Measurements from ENCODE around the gene UBA6.
"Not testable (repeated sequence)": the region's sequence is repeated elsewhere in the genome, so short reads cannot be mapped to it uniquely, and the experiment has no call there.

UBA6 gene

DNA sequence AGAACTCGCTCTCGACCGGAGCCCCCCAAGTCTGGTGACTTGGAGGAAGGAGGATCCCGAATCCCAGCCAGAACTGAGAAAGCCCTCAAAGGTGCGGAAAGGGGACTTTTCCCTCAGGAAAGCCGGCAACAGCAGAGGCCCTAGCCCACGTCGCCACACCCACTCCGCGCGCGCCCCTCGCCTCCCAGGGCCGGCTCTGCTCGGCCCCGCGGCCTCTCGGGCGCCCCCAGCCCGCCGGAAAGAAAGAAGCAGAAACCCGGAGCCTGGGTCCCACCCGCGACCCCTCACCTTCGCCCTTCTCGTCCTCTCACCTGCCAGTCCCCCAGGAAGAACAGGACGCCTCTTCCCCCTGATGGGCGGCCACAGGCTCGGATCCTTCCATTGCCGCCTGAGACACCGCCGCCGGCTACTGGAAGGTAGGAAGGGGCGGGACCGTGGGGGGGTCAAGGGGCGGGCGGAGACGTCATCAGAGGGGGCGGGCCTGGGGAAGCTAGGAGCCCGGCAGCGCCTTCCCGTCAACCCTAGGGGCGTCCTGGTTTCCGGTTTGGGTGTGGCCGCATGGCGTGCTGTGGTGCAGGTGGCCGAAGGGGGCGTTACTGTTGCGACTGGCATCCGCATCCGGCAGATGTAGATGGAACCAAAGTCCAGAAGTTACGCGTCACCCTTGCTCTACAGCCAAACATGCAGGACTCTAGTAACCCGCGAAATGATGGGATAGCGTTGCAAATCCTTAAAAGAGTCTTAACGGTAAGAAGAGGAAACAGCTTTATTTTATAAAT, at the start of gene UBA6:
Gene UBA6 (minus strand): TSS at position 418 of the 779 bp plus-strand sequence. CDS start 36 bp downstream, at position 382.
- peak; percentile 93 for DNase-seq (ENCODE audit: low read depth)

DNA sequence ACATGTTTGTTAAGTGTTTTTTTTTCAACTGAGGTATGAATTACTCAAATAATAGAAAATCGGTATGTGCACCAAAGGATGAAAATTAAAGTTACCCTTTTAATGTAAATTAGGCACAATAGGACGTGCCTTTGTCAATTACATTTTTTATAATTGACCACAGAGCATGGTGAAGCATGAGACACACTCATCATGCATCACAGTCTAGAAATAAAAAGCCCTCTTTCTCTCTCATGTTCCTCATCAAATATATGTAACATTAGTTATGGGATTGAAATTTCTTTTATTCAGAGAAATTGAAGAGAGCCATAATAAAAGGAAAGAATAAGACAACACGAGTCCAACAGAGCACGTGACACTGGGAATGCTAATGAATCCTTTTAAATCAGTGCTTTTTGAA, 49.7 kb upstream of the UBA6 start:
- no peak for DNase-seq (ENCODE audit: low read depth)

- no peak for DNase-seq (ENCODE audit: low read depth)
These were observed 48.3 kb upstream of the UBA6 start for GRCh38 chr4:67749286-67749685.

- no peak for DNase-seq (ENCODE audit: low read depth)
These were observed 46.0 kb upstream of the UBA6 start for GRCh38 chr4:67746797-67747495.

GRCh38 chr4:67744561-67745283, 43.8 kb upstream of the UBA6 start:
- DNase-seq (ENCODE audit: low read depth) = no peak

GRCh38 chr4:67743194-67743593, 42.2 kb upstream of the UBA6 start:
- DNase-seq (ENCODE audit: low read depth) = no peak

- no peak for DNase-seq (ENCODE audit: low read depth)
These were observed 35.3 kb upstream of the UBA6 start for GRCh38 chr4:67736262-67736661.

DNA sequence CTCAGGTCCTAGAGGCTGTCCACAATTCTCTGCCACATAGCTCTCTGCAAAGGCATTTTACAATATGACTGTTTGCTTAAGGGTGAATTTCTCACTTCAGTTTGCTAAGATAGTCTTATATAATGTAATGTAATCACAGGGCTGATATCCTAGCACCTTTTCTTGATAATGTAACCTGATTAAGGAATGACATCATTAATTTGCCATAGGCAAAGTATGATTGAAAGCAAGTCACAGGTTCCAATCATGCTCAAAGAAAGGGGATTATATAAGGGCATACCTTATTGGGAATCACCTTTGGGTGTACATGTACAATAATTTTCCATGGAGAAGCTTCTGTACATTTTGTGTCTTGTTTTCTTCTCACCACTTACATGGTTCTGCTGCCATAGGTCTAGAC, 34.4 kb upstream of the UBA6 start:
- no peak for DNase-seq (ENCODE audit: low read depth)

GRCh38 chr4:67730511-67730910, 29.6 kb upstream of the UBA6 start:
- not testable (repeated sequence) for DNase-seq (ENCODE audit: low read depth)

GRCh38 chr4:67727124-67727850, 26.3 kb upstream of the UBA6 start:
- DNase-seq (ENCODE audit: low read depth) = no peak

DNA sequence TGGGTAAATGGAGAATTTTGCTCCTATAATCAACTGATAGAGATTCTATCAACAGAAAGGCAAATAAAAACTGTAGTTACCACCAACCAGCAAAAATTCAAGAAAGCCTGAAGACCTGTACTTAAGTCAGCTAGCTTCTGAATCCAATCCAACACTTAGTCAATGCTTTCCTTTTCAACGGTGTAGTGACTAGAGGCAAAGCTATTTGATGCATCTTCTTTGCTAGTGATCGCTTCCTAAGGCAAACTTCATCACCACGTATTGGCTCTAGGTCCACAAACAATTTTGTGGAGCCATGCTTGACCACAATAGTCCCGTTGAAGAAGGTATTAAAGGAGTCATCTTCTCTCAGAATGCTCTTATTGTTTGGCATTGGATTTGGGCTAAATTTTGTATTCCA, 25.0 kb upstream of the UBA6 start:
- no peak for DNase-seq (ENCODE audit: low read depth)

GRCh38 chr4:67725132-67725531, 24.2 kb upstream of the UBA6 start:
- no peak for DNase-seq (ENCODE audit: low read depth)

GRCh38 chr4:67723949-67724348, 23.0 kb upstream of the UBA6 start:
- no peak for DNase-seq (ENCODE audit: low read depth)

- DNase-seq (ENCODE audit: low read depth) = no peak
These were observed 22.4 kb upstream of the UBA6 start for GRCh38 chr4:67723341-67723740.

GRCh38 chr4:67721770-67722597, 21.0 kb upstream of the UBA6 start:
- DNase-seq (ENCODE audit: low read depth) = no peak

DNA sequence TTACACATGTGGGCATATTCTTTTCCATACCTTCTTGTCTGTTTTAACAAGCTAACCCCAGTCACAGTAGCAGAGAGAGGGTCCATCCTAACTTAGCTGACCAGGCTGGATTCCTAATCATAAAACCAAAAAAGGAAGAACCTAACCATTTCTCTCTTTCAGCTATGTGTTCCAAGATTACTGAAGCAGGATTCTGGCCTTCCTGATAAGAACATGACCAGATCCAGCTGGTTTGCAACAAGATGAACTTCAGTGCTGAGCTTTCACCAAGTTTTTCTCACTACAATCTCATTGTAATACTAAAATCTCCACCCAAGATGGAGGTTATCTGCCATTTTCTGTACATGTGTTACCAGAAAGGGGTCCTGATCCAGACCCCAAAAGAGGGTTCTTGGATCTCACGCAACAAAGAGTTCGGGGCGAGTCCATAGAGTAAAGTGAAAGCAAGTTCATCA, 20.4 kb upstream of the UBA6 start:
- DNase-seq (ENCODE audit: low read depth) = no peak

DNA sequence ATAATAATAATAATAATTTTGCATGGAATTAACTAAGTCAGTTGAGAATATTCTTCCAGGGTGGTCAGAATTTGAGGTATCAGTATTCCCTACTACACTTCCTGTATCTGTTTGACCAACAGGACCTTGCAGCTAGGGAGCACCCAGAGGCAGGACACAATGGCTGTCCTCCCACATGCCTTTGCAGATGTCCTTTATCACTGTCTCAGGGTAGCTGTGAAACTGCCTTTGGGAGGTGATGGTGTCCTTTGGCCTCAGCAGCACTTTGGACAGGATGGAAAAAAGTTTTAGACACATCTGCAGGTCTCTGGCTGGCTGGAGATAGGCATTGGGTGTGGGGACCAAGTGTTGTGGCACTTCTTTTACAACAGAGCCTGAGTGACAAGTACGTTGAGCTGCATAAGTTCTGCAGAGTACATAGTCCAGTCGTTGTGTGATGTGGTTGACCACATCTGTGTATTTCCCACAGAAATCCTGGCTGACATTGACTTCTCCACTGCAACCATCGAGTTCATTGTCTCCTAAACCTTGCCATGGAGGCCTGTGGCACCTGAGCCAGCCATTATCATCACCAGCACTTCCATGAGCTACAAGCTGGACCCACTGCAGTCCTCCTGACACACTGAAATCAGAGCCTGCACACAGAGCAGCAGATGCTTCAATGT, 19.1 kb upstream of the UBA6 start:
- DNase-seq (ENCODE audit: low read depth) = no peak

DNA sequence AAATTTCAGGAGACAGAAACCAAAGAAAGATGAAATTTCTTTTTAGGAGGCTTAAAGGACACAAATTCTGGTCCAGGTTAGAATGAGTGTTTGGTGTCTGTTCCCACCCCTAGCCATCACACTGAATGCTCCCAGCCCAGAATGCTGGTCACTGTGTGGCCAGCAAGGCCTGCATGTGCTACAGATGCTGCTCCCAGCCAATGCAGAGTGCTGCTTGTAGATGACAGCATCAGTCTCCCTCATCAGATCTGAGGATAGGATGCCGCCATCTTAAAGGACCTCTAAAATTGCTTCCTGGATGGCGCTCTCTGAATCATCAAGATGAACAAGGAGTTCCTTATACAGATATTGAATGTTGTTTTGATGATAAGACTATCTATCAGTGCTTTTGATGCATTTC, 17.9 kb upstream of the UBA6 start:
- DNase-seq (ENCODE audit: low read depth) = no peak

DNA sequence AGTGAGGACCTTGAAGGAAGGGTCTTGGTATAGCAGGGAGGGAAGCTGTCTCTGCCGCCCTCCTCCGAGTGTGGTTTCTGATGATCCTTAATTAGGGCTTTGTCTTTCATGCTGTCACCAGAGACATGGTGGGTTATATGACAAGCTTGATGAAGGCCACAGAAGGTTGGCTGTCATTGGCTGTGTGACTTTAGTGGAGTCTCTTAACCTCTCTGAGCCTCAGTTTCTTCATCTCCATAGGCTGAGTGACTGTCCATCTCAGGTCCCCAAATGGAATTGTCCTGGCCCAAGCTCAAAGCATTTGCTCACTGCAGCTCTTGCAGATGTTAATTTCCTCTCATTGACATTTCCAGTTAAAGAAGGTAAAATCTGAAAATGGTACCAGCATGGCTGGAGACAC, 16.6 kb upstream of the UBA6 start:
- DNase-seq (ENCODE audit: low read depth) = no peak

DNA sequence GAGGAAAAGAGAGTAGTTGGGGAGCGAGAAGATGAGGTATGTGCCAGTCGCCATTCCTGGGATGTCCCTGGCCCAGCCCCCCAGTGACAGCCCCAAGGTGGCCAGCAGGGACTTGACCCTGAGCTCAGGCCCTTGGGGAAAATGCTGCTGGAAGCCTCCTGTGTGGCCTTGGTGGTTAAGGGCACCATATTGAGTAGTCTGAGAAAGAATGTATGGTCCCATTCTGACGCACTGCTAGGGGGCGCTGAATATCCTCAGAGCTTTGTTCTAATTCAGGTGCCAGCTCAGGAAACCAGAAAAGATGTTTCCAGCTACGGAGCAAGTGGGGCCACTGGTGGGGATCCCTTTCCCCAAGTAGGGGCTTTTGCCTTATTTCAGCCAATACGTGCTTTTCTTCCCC, 14.0 kb upstream of the UBA6 start:
- DNase-seq (ENCODE audit: low read depth) = no peak

DNA sequence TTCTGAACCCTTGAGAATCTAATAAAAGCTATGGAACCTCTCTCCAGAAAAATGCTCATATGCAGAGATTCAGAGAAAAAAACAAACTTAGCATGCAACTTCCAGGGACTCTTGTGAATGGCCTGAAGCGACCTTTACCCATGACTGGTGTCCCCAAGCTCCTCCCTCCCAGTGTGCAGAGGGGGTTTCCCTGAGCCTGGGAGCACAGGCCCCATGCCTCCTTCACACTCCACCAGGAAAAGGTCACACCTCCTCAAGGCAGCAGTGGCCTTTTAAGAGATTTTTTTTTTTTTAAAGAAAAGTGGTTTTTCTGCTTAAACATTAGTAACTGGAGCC, 13.3 kb upstream of the UBA6 start:
- no peak for DNase-seq (ENCODE audit: low read depth)
